OCI-LY1 (cell line): ENCODE results near the gene TMEFF2.

Source experiments
- H2AFZ ChIP-seq: fragments of 200-600 bp; sonication (generic), shearing (Covaris generic); 2 replicates; pipeline ENCODE4 v1.6.0; 2014; ENCODE audit warnings: antibody characterized with exemption, mild to moderate bottlenecking, low read length
- H3F3A ChIP-seq: fragments of 200-600 bp; sonication (generic), shearing (Covaris generic); 2 replicates; pipeline ENCODE4 v1.6.0; 2014; ENCODE audit warnings: mild to moderate bottlenecking, antibody characterized with exemption, low read length, moderate library complexity; ENCODE audit not compliant: insufficient read depth
- H3K27ac ChIP-seq: fragments of 200-600 bp; sonication (generic); 2 replicates; pipeline ENCODE4 v1.5.1; 2014; ENCODE audit warnings: low read length, mixed run types, mild to moderate bottlenecking, low read depth; ENCODE audit not compliant: poor library complexity, severe bottlenecking
- H3K27me3 ChIP-seq: fragments of 200-600 bp; sonication (generic); 2 replicates; pipeline ENCODE4 v1.6.0; 2014; ENCODE audit warnings: antibody characterized with exemption, mild to moderate bottlenecking, low read length, moderate library complexity; ENCODE audit not compliant: insufficient read depth
- H3K36me3 ChIP-seq: fragments of 200-600 bp; sonication (generic); 2 replicates; pipeline ENCODE4 v1.6.1; 2014; ENCODE audit warnings: mild to moderate bottlenecking, antibody characterized with exemption, low read length, moderate library complexity, mixed read lengths; ENCODE audit not compliant: insufficient read depth
- H3K4me1 ChIP-seq: fragments of 200-600 bp; sonication (generic); 2 replicates; pipeline ENCODE4 v1.5.1; 2014; ENCODE audit warnings: mild to moderate bottlenecking, low read length, moderate library complexity; ENCODE audit not compliant: insufficient read depth, severe bottlenecking
- H3K4me2 ChIP-seq: fragments of 200-600 bp; sonication (generic), shearing (Covaris generic); 2 replicates; pipeline ENCODE4 v1.6.1; 2014; ENCODE audit warnings: low read length
- H3K4me3 ChIP-seq: fragments of 200-600 bp; sonication (generic); 2 replicates; pipeline ENCODE4 v1.5.1; 2014; ENCODE audit warnings: low read length, low read depth, mild to moderate bottlenecking, mixed read lengths; ENCODE audit not compliant: poor library complexity, severe bottlenecking
- H3K79me2 ChIP-seq: fragments of 200-600 bp; shearing (Covaris generic); 2 replicates; pipeline ENCODE4 v1.6.1; 2016; ENCODE audit warnings: mixed run types, low read length, mixed read lengths; ENCODE audit not compliant: insufficient read depth
- H3K9ac ChIP-seq: fragments of 200-600 bp; sonication (generic), shearing (Covaris generic); 2 replicates; pipeline ENCODE4 v1.6.1; 2014; ENCODE audit warnings: mild to moderate bottlenecking, low read length, mixed read lengths
- H3K9me2 ChIP-seq: fragments of 200-600 bp; sonication (generic), shearing (Covaris generic); 2 replicates; pipeline ENCODE4 v1.6.1; 2014; ENCODE audit warnings: low read depth, mild to moderate bottlenecking, low read length, mixed read lengths
- H3K9me3 ChIP-seq: fragments of 200-600 bp; shearing (Covaris generic); 2 replicates; pipeline ENCODE4 v1.6.1; 2014; ENCODE audit warnings: low read length, mixed read lengths
- H4K20me1 ChIP-seq: fragments of 200-600 bp; sonication (generic), shearing (Covaris generic); 2 replicates; pipeline ENCODE4 v1.6.0; 2016; ENCODE audit warnings: mild to moderate bottlenecking, low read length; ENCODE audit not compliant: insufficient read depth
- CTCF ChIP-seq: fragments of 200-600 bp; sonication (generic), shearing (Covaris generic); IDR thresholded peaks from 2 replicates; pipeline ENCODE4 v1.5.1; 2017; ENCODE audit warnings: mild to moderate bottlenecking, antibody characterized with exemption, low read length, moderate library complexity, mixed read lengths
- EZH2 ChIP-seq: fragments of 200-600 bp; sonication (generic), shearing (Covaris generic); IDR thresholded peaks from 2 replicates; pipeline ENCODE4 v1.8.0; 2017; ENCODE audit warnings: borderline replicate concordance, mixed run types, mild to moderate bottlenecking, antibody characterized with exemption, low read length, moderate library complexity, mixed read lengths

Gene TMEFF2

GRCh38 chr2:192196421-192197194 is 1.9 kb upstream of the TMEFF2 start:
- Histone ChIP-seq H3K9me2 (no peaks in the 10 kb centered on the region), H3K27ac (no peak overlapping the region), H3K9me3 (no peaks in the 10 kb centered on the region), H3K79me2 (no peaks in the 10 kb centered on the region), H3K9ac (no peak overlapping the region), H3K4me3 (no peak overlapping the region), H3K27me3 (no peaks in the 10 kb centered on the region), H4K20me1 (no peaks in the 10 kb centered on the region), H3K4me2 (no peak overlapping the region), H3K36me3 (no peaks in the 10 kb centered on the region), H2AFZ (no peak overlapping the region), H3F3A (no peaks in the 10 kb centered on the region), H3K4me1 (no peaks in the 10 kb centered on the region)
- no peak for TF ChIP-seq CTCF
- no peak for TF ChIP-seq EZH2

- Histone ChIP-seq H3K9me3 (no peaks in the 10 kb centered on the region), H3K4me1 (no peaks in the 10 kb centered on the region), H3K4me2 (no peak overlapping the region), H3K79me2 (no peaks in the 10 kb centered on the region), H3K9me2 (no peaks in the 10 kb centered on the region), H3F3A (no peaks in the 10 kb centered on the region), H3K27ac (no peak overlapping the region), H3K27me3 (no peaks in the 10 kb centered on the region), H3K36me3 (no peaks in the 10 kb centered on the region), H3K9ac (no peak overlapping the region), H4K20me1 (no peaks in the 10 kb centered on the region), H3K4me3 (no peak overlapping the region), H2AFZ (no peak overlapping the region)
- TF ChIP-seq CTCF = no peak
- TF ChIP-seq EZH2 = no peak
These were observed 1.1 kb upstream of the TMEFF2 start for GRCh38 chr2:192195548-192196418.

- H3K27me3 ChIP-seq = no peaks in the 10 kb centered on the region
- TF ChIP-seq CTCF (no peak), EZH2 (no peak)
These were observed 368 bp downstream of the TMEFF2 start for GRCh38 chr2:192194265-192194865.

More at GRCh38 chr2:192194265-192194865, 368 bp downstream of the TMEFF2 start:
- H3K4me3 ChIP-seq = no peak overlapping the region
- no peaks in the 10 kb centered on the region for H3F3A ChIP-seq
- no peak overlapping the region for H3K9ac ChIP-seq
- no peaks in the 10 kb centered on the region for H3K36me3 ChIP-seq
- no peaks in the 10 kb centered on the region for H3K79me2 ChIP-seq
- H3K27ac ChIP-seq = no peak overlapping the region
- no peak overlapping the region for H3K4me2 ChIP-seq
- H4K20me1 ChIP-seq = no peaks in the 10 kb centered on the region
- no peaks in the 10 kb centered on the region for H3K9me2 ChIP-seq
- no peaks in the 10 kb centered on the region for H3K9me3 ChIP-seq
- H3K4me1 ChIP-seq = no peaks in the 10 kb centered on the region
- H2AFZ ChIP-seq = no peak overlapping the region
